ENCODE data around the gene ZYX. TPM values are rescaled to one million over a fixed set of nuclear protein-coding genes. Genes with fewer than 3 reads are reported as not detected.

The ZYX gene
- total RNA-seq, 4 donors from 2014 or later = 57.5 to 96.9 (median 72.7) TPM

- Histone ChIP-seq H3K4me3 (no peak overlapping the region), H3K36me3 (no peaks in the 10 kb centered on the region), H3K9me3 (no peaks in the 10 kb centered on the region), H3K4me1 (peaks cover 0 to 11% (median 2%) of the 10 kb centered on the region in 4 donors), H3K27me3 (no peaks in the 10 kb centered on the region), H3K27ac (no peak overlapping the region)
- 77 to 82% methylated on average over 12 of the region's 12 CpGs for WGBS, 2 donors
- no peak for DNase-seq (ENCODE audit: low spot score in 2 of 2)
- no peak for TF ChIP-seq POLR2A (IDR thresholded peaks at IDR 0.05)
- TF ChIP-seq EP300 (IDR thresholded peaks at IDR 0.05) = no peak
- TF ChIP-seq CTCF (IDR thresholded peaks at IDR 0.05) = no peak
Measured at GRCh38 chr7:143369678-143370651, 11.2 kb upstream of the ZYX start.

GRCh38 chr7:143372070-143372469, 9.1 kb upstream of the ZYX start:
- Histone ChIP-seq H3K4me1 (peaks cover 0 to 18% (median 6%) of the 10 kb centered on the region in 4 donors), H3K4me3 (no peak overlapping the region), H3K36me3 (no peaks in the 10 kb centered on the region), H3K27ac (peak overlapping the region in 2 of 4 donors; percentile 18 to 40), H3K9me3 (no peaks in the 10 kb centered on the region), H3K27me3 (no peaks in the 10 kb centered on the region)
- WGBS, 2 donors = 30 to 38% methylated on average over 4 of the region's 4 CpGs
- peak; percentile 49 to 67 for DNase-seq (ENCODE audit: low spot score in 2 of 2)
- TF ChIP-seq EP300 (IDR thresholded peaks at IDR 0.05) (peak in 1 of 2 donors; percentile 55), POLR2A (IDR thresholded peaks at IDR 0.05) (no peak), CTCF (IDR thresholded peaks at IDR 0.05) (peak in 1 of 5 experiments; percentile 3)

DNA sequence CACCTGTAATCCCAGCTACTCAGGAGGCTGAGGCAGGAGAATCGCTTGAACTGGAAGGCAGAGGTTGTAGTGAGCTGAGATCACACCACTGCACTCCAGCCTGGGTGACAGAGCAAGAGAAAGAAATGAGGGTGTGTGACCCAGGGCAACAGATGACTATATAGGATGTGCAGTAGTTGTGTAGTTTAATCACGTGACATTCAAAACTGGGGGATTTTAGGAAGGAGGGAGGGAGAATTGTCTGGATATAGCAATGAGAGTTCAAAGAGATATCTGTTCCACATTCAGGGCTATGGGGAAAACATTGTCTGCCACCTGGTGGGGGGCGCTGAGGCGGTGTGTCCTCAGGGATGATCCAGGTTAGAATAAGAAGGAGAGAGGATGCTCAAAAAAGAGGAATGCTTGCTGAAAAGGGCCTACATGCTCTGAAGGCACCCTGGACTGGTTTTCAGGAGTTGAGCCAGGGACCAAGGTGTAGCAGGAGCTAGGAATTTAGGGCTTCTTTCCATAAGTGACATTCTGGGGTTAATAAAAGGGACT, 7.8 kb upstream of the ZYX start:
- no peaks in the 10 kb centered on the region for H3K27me3 ChIP-seq
- WGBS, 2 donors = 83 to 85% methylated on average over 4 of the region's 4 CpGs
- no peak overlapping the region for H3K4me3 ChIP-seq
- no peak for DNase-seq (ENCODE audit: low spot score in 2 of 2)
- no peaks in the 10 kb centered on the region for H3K36me3 ChIP-seq
- H3K27ac ChIP-seq = no peak overlapping the region
- H3K4me1 ChIP-seq = peaks cover 0 to 18% (median 6%) of the 10 kb centered on the region in 4 donors
- TF ChIP-seq POLR2A (IDR thresholded peaks at IDR 0.05) (no peak), EP300 (IDR thresholded peaks at IDR 0.05) (no peak), CTCF (IDR thresholded peaks at IDR 0.05) (no peak)
- no peaks in the 10 kb centered on the region for H3K9me3 ChIP-seq

- no peak overlapping the region for H3K4me3 ChIP-seq
- peaks cover 0 to 29% (median 8%) of the 10 kb centered on the region in 4 donors for H3K4me1 ChIP-seq
- no peaks in the 10 kb centered on the region for H3K36me3 ChIP-seq
- 77 to 80% methylated on average over 5 of the region's 5 CpGs for WGBS, 2 donors
- H3K9me3 ChIP-seq = no peaks in the 10 kb centered on the region
- no peak for DNase-seq (ENCODE audit: low spot score in 2 of 2)
- no peak for TF ChIP-seq EP300 (IDR thresholded peaks at IDR 0.05)
- no peak for TF ChIP-seq CTCF (IDR thresholded peaks at IDR 0.05)
- no peak for TF ChIP-seq POLR2A (IDR thresholded peaks at IDR 0.05)
- peak overlapping the region in 2 of 4 donors; percentile 15 to 37 for H3K27ac ChIP-seq
- no peaks in the 10 kb centered on the region for H3K27me3 ChIP-seq
Measured at GRCh38 chr7:143374561-143374960, 6.6 kb upstream of the ZYX start.

Measured in tibial nerve (tissue), 4 donors.